ENCODE measurements around the gene ACKR3.

DNA sequence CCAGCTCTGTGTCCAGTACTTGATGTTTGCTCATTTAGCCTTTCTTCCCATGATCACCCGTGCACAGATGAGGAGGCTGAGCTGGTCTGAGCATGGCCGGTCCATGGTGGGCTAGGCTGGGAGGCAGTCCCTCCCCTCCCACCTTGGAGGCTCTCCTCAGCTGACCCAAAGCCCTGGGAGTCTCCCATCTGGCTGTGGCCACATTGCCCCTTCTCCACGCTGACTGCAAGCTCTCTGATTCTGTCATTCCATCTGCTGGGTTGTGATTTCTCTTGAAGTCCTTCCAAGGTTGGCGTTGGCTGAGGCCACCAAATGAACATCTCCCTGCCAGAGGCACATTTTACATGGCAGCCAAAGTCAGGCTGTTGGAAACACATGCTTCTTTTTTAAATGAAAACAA is 44.0 kb downstream of the ACKR3 start:
- TF ChIP-seq, protein P1, sequence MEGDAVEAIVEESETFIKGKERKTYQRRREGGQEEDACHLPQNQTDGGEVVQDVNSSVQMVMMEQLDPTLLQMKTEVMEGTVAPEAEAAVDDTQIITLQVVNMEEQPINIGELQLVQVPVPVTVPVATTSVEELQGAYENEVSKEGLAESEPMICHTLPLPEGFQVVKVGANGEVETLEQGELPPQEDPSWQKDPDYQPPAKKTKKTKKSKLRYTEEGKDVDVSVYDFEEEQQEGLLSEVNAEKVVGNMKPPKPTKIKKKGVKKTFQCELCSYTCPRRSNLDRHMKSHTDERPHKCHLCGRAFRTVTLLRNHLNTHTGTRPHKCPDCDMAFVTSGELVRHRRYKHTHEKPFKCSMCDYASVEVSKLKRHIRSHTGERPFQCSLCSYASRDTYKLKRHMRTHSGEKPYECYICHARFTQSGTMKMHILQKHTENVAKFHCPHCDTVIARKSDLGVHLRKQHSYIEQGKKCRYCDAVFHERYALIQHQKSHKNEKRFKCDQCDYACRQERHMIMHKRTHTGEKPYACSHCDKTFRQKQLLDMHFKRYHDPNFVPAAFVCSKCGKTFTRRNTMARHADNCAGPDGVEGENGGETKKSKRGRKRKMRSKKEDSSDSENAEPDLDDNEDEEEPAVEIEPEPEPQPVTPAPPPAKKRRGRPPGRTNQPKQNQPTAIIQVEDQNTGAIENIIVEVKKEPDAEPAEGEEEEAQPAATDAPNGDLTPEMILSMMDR (conservative IDR thresholded peaks at IDR 0.05; ENCODE audit: low read length): no peak
- no peak for TF ChIP-seq EZH2phosphoT487 (IDR thresholded peaks at IDR 0.05; ENCODE audit: borderline replicate concordance)
